OCI-LY3 (cell line): Measurements from ENCODE around the gene XRCC3.

Experiments used
- H2AFZ ChIP-seq: fragments of 200-600, 300-600 bp; shearing (Covaris generic); 2 replicates; pipeline ENCODE4 v1.6.0; 2014; ENCODE audit warnings: antibody characterized with exemption, low read depth, low read length
- H3K27ac ChIP-seq: fragments of 200-600, 300-600 bp; sonication (generic); 2 replicates; pipeline ENCODE4 v1.5.1; 2014; ENCODE audit warnings: mild to moderate bottlenecking, low read length, moderate library complexity, mixed read lengths
- H3K27me3 ChIP-seq: fragments of 200-600, 300-600 bp; sonication (generic); 2 replicates; pipeline ENCODE4 v1.6.1; 2014; ENCODE audit warnings: low read depth, low read length, mixed read lengths
- H3K36me3 ChIP-seq: fragments of 200-600, 300-600 bp; sonication (generic); replicated peaks from 2 replicates; pipeline ENCODE3; 2014; ENCODE audit warnings: low read depth, low read length, mixed read lengths
- H3K4me1 ChIP-seq: fragments of 300-600, 200-600 bp; sonication (generic); 2 replicates; pipeline ENCODE4 v1.6.1; 2014; ENCODE audit warnings: low read length, mixed read lengths
- H3K4me2 ChIP-seq: fragments of 200-600, 300-600 bp; sonication (generic); 2 replicates; pipeline ENCODE4 v1.6.1; 2014; ENCODE audit warnings: low read length, mixed read lengths
- H3K4me3 ChIP-seq: fragments of 300-600, 200-600 bp; sonication (generic); 2 replicates; pipeline ENCODE4 v1.5.1; 2014; ENCODE audit warnings: antibody characterized with exemption, mild to moderate bottlenecking, low read length, moderate library complexity
- H3K79me2 ChIP-seq: fragments of 300-600, 200-600 bp; shearing (Covaris generic); 2 replicates; pipeline ENCODE4 v1.6.1; 2014; ENCODE audit warnings: mild to moderate bottlenecking, low read length, mixed read lengths
- H3K9ac ChIP-seq: fragments of 300-600, 200-600 bp; shearing (Covaris generic); 2 replicates; pipeline ENCODE4 v1.6.0; 2014; ENCODE audit warnings: mild to moderate bottlenecking, low read length, moderate library complexity
- H3K9me3 ChIP-seq: fragments of 200-600, 300-600 bp; shearing (Covaris generic); 2 replicates; pipeline ENCODE4 v1.6.1; 2014; ENCODE audit warnings: low read length, mixed read lengths; ENCODE audit not compliant: insufficient read depth
- H4K20me1 ChIP-seq: fragments of 200-600, 300-600 bp; sonication (generic); 2 replicates; pipeline ENCODE4 v1.6.1; 2016; ENCODE audit warnings: low read length, mixed read lengths; ENCODE audit not compliant: insufficient read depth
- EZH2phosphoT487 ChIP-seq: fragments of 200-600 bp; shearing (Covaris generic); IDR thresholded peaks from 2 replicates; pipeline ENCODE4 v1.6.1; 2018; ENCODE audit warnings: antibody characterized with exemption, mixed run types, low read depth
- TF ChIP-seq, protein P1 (sequence below): fragments of 200-600, 300-600 bp; sonication (generic); IDR thresholded peaks from 2 replicates; pipeline ENCODE4 v1.5.1; 2014; ENCODE audit warnings: antibody characterized with exemption, low read length, low read depth

XRCC3 gene

DNA sequence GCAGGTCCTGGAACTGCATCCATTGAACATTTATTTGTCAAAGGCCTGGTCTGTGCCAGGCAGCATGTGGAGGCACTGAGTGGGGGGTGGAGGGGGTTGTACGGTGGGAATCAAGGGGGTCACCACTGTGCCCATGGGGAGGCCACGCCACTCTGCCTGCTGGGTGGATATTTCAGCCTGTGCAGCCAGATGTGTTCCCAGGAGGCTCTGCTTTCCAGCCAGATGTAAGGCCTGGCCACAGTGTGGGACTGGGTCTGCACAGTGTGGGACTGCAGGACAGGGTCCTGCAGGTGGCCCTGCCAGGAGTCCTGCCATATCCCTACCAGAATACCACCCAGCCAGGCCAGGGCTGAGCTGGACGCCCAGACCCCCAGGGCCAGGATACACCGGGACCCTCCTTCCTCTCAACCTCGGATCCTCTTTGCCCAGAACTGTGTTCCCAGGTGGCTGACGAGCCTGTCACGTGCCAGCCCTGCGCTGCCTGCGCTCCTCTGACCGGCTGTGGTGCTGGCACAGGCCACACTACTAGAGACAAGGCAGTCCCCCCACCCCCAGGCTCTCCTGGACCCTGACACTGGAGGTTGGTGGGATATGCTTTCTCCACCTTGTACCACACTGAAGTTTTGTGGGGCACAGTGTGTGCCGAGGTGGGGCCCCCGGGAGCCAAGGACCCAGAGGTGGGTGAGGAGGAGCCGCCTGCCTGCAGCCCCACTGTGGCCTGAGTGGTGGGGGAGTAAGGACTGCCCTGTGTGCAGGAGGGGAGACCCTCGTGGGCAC, 17.5 kb downstream of the XRCC3 start:
- Histone ChIP-seq H3K36me3 (peaks cover 41% of the 10 kb centered on the region), H3K4me3 (no peak overlapping the region), H3K9me3 (no peaks in the 10 kb centered on the region), H3K4me1 (peaks cover 23% of the 10 kb centered on the region), H2AFZ (no peak overlapping the region), H3K27me3 (no peaks in the 10 kb centered on the region), H4K20me1 (peaks cover 30% of the 10 kb centered on the region), H3K4me2 (no peak overlapping the region), H3K9ac (no peak overlapping the region), H3K27ac (no peak overlapping the region), H3K79me2 (no peaks in the 10 kb centered on the region; the same call in 1 of the 2 replicates)
- no peak for TF ChIP-seq EZH2phosphoT487
- TF ChIP-seq, protein P1, sequence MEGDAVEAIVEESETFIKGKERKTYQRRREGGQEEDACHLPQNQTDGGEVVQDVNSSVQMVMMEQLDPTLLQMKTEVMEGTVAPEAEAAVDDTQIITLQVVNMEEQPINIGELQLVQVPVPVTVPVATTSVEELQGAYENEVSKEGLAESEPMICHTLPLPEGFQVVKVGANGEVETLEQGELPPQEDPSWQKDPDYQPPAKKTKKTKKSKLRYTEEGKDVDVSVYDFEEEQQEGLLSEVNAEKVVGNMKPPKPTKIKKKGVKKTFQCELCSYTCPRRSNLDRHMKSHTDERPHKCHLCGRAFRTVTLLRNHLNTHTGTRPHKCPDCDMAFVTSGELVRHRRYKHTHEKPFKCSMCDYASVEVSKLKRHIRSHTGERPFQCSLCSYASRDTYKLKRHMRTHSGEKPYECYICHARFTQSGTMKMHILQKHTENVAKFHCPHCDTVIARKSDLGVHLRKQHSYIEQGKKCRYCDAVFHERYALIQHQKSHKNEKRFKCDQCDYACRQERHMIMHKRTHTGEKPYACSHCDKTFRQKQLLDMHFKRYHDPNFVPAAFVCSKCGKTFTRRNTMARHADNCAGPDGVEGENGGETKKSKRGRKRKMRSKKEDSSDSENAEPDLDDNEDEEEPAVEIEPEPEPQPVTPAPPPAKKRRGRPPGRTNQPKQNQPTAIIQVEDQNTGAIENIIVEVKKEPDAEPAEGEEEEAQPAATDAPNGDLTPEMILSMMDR: no peak

DNA sequence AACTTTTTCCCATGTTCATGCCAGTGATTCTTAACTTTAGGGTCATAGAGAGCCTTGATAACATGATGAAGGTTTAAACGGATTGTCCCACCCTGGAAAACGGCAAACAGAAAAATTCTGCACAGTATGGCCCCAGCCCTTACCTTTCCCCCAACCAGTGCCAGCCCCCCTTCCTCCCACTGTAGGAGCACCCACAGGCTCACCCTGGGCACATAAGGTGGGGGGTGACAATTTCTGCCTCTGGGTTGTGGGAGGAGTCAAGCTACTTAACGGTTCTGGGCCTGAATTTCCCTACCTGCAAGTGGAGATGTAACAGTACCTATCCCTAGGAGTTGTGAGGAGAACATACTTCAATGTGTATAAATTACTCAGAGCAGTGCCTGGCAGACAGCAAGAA, 18.0 kb downstream of the XRCC3 start:
- H3K36me3 ChIP-seq: peaks cover 40% of the 10 kb centered on the region
- no peak overlapping the region for H3K9ac ChIP-seq
- H3K4me2 ChIP-seq: no peak overlapping the region
- no peak for TF ChIP-seq EZH2phosphoT487
- TF ChIP-seq, protein P1: no peak
- no peaks in the 10 kb centered on the region; the same call in 1 of the 2 replicates for H3K79me2 ChIP-seq
- H2AFZ ChIP-seq: no peak overlapping the region
- no peak overlapping the region for H3K4me3 ChIP-seq
- H3K27me3 ChIP-seq: no peaks in the 10 kb centered on the region
- H4K20me1 ChIP-seq: peaks cover 30% of the 10 kb centered on the region
- H3K27ac ChIP-seq: no peak overlapping the region
- no peaks in the 10 kb centered on the region for H3K9me3 ChIP-seq
- H3K4me1 ChIP-seq: peaks cover 18% of the 10 kb centered on the region

DNA sequence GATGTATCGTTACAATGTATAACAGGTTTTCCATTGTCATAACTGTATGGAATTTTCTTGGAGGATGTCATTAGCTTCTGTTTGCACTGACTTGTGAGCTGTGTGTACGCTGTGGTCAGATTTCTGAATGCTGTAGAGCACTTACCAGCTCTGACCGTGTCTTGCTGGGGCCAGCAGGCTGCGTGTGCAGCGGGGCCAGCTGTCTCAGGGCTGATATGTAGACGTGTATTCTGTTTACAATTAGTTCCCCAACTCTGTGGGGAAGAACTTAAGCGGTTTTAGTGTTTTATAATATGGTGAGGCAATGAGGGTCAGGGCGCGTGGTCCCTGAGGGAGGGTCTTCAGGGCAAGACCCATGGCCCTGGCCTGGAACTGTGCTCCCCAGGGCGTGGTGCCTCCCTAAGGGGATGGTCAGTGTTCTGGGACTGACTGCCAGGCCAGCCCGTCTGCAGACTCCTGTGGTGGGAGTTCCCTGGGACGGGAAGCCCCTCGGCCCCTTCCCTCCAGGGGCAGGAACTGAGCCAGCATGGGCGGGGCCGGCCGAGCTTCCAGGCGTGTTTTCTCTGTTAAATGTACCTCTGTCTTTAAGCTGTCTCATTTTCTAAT, 18.7 kb downstream of the XRCC3 start:
- Histone ChIP-seq H3K27ac (no peak overlapping the region), H3K4me1 (peaks cover 18% of the 10 kb centered on the region), H3K9me3 (no peaks in the 10 kb centered on the region), H4K20me1 (peaks cover 31% of the 10 kb centered on the region), H3K4me2 (no peak overlapping the region), H3K36me3 (peaks cover 39% of the 10 kb centered on the region), H3K79me2 (no peaks in the 10 kb centered on the region; the same call in 1 of the 2 replicates), H3K27me3 (no peaks in the 10 kb centered on the region), H3K9ac (no peak overlapping the region), H2AFZ (no peak overlapping the region), H3K4me3 (no peak overlapping the region)
- TF ChIP-seq, protein P1: no peak
- no peak for TF ChIP-seq EZH2phosphoT487

DNA sequence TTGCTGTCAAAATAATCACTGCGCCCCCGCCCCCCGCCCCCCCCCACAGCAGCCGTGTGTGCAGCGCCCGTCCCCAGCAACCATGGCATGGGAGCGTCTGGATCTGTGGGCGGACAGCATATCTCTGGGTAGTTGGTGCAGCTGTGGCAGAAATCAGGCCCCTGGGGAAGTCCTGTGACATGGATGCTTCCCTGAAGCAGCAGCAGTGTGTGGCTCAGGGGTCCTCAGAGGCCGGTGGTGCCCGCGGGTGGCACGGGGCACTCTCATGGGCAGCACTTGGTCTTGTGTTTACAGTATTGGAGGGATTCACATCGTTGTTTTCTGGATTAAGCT, 19.2 kb downstream of the XRCC3 start:
- peaks cover 39% of the 10 kb centered on the region for H3K36me3 ChIP-seq
- no peak for TF ChIP-seq EZH2phosphoT487
- TF ChIP-seq, protein P1: no peak

More for the DNA sequence above, 19.2 kb downstream of the XRCC3 start:
- no peak overlapping the region for H3K4me3 ChIP-seq
- H2AFZ ChIP-seq: no peak overlapping the region
- no peak overlapping the region for H3K27ac ChIP-seq
- no peaks in the 10 kb centered on the region; the same call in 1 of the 2 replicates for H3K79me2 ChIP-seq
- peaks cover 31% of the 10 kb centered on the region for H4K20me1 ChIP-seq
- H3K4me1 ChIP-seq: peaks cover 21% of the 10 kb centered on the region
- H3K27me3 ChIP-seq: no peaks in the 10 kb centered on the region
- H3K9ac ChIP-seq: no peak overlapping the region
- no peak overlapping the region for H3K4me2 ChIP-seq
- H3K9me3 ChIP-seq: no peaks in the 10 kb centered on the region
